Measurements from ENCODE around the gene CREB3L1.

DNA sequence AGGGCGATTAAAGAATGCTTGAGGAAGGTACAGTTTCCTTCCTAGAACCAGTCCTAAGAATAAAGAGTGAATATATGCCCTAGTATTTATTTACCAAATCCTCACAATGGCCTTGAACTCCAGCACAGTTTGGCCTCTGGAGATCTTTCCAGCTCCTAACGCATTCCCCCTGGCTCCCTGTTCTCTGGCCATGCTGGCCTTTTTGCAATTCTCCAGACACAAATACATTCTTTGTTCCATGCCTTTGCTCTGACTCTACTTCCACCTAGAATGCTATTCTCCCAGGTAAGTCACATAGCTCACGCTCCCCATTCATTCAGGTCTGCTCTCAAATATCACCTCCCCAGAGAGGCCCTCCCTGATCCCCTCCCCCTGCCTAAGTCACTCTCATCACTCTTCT is 66.1 kb downstream of the CREB3L1 start:
- TF ChIP-seq, protein P1, sequence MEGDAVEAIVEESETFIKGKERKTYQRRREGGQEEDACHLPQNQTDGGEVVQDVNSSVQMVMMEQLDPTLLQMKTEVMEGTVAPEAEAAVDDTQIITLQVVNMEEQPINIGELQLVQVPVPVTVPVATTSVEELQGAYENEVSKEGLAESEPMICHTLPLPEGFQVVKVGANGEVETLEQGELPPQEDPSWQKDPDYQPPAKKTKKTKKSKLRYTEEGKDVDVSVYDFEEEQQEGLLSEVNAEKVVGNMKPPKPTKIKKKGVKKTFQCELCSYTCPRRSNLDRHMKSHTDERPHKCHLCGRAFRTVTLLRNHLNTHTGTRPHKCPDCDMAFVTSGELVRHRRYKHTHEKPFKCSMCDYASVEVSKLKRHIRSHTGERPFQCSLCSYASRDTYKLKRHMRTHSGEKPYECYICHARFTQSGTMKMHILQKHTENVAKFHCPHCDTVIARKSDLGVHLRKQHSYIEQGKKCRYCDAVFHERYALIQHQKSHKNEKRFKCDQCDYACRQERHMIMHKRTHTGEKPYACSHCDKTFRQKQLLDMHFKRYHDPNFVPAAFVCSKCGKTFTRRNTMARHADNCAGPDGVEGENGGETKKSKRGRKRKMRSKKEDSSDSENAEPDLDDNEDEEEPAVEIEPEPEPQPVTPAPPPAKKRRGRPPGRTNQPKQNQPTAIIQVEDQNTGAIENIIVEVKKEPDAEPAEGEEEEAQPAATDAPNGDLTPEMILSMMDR (IDR thresholded peaks at IDR 0.05; ENCODE audit: extremely low read depth in 1 of 2, insufficient read depth in 1 of 2, low read depth in 1 of 2, low read length in 2 of 2) = no peak
- no peak for TF ChIP-seq FOS (IDR thresholded peaks at IDR 0.05; ENCODE audit: borderline replicate concordance, insufficient read depth, low read length)

All from endothelial cell of umbilical vein (primary cell).